Keratinocyte (primary cell): ENCODE measurements around the gene CFAP157.

ENCODE experiments used
- EZH2 ChIP-seq: IDR thresholded peaks from one replicate; pipeline ENCODE4 v1.6.1; 2012; ENCODE audit warnings: inconsistent platforms, mild to moderate bottlenecking, low read length, moderate library complexity
- TF ChIP-seq, protein P1 (sequence below), 3 experiments: IDR thresholded peaks in 1 of 3; conservative IDR thresholded peaks in 1 of 3; optimal IDR thresholded peaks in 1 of 3; 2 replicates in 2 of 3; 3 replicates in 1 of 3; pipeline versions ENCODE3 to v1.5.1; 2011; ENCODE audit warnings: low read length in 3 of 3, mild to moderate bottlenecking in 3 of 3, moderate library complexity in 2 of 3, control low read depth in 1 of 3, inconsistent platforms in 1 of 3; ENCODE audit not compliant: insufficient read depth in 2 of 3; ENCODE audit errors: extremely low read depth in 1 of 3

DNA sequence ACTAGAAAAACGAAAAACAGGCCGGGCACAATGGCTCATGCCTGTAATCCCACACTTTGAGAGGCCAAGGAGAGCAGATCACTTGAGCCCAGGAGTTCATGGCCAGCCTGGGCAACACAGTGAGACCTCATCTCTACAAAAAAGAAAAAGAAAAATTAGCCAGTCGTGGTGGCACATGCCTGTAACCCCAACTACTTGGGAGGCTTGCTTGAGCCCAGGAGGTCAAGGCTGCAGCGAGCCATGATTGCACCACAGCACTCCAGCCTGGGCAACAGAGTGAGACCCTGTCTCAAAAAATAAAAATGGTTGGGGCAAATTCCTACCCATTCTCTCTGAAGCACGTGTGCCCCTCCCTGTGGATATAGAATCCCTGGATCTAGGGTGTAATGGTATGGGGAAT, 8.4 kb upstream of the CFAP157 start:
- TF ChIP-seq, protein P1, sequence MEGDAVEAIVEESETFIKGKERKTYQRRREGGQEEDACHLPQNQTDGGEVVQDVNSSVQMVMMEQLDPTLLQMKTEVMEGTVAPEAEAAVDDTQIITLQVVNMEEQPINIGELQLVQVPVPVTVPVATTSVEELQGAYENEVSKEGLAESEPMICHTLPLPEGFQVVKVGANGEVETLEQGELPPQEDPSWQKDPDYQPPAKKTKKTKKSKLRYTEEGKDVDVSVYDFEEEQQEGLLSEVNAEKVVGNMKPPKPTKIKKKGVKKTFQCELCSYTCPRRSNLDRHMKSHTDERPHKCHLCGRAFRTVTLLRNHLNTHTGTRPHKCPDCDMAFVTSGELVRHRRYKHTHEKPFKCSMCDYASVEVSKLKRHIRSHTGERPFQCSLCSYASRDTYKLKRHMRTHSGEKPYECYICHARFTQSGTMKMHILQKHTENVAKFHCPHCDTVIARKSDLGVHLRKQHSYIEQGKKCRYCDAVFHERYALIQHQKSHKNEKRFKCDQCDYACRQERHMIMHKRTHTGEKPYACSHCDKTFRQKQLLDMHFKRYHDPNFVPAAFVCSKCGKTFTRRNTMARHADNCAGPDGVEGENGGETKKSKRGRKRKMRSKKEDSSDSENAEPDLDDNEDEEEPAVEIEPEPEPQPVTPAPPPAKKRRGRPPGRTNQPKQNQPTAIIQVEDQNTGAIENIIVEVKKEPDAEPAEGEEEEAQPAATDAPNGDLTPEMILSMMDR (optimal IDR thresholded peaks at IDR 0.05 in 1 of 3, IDR thresholded peaks at IDR 0.05 in 1 of 3, conservative IDR thresholded peaks at IDR 0.05 in 1 of 3; ENCODE audit: extremely low read depth in 1 of 3, insufficient read depth in 2 of 3, low read length in 3 of 3) = no peak
- TF ChIP-seq EZH2 = no peak
